Tibial artery (tissue), 4 donors: Measurements from ENCODE around the gene RBPJL.

Source experiments
- DNase-seq, 2 donors: peaks; one replicate each; pipeline ENCODE4 v3.0.0-alpha.2; 2019
- H3K27ac ChIP-seq, 2 donors: fragments of 200-600 bp; sonication (generic) in 1 of 2; 1 replicate in 1 of 2; 2 replicates in 1 of 2; pipeline ENCODE4 v1.5.1; 2018 to 2019; ENCODE audit warnings: mild to moderate bottlenecking in 1 of 2
- H3K27me3 ChIP-seq, 2 donors: fragments of 200-600 bp; sonication (generic) in 1 of 2; one replicate each; pipeline versions ENCODE4 v1.5.1 to v1.6.0; 2016 to 2019
- H3K36me3 ChIP-seq, 3 donors: fragments of 200-600 bp; sonication (generic) in 2 of 3; one replicate each; pipeline ENCODE4 v1.5.1; 2016 to 2019; ENCODE audit warnings: mild to moderate bottlenecking in 2 of 3
- H3K4me1 ChIP-seq, 4 donors: fragments of 200-600 bp; sonication (generic) in 2 of 4; 1 replicate in 3 of 4; 2 replicates in 1 of 4; pipeline ENCODE4 v1.5.1; 2016 to 2019
- H3K4me3 ChIP-seq, 2 donors: fragments of 200-600 bp; sonication (generic) in 1 of 2; 1 replicate in 1 of 2; 2 replicates in 1 of 2; pipeline ENCODE4 v1.5.1; 2018 to 2019; ENCODE audit warnings: mild to moderate bottlenecking in 2 of 2
- H3K9me3 ChIP-seq, 3 donors: fragments of 200-600 bp; sonication (generic) in 1 of 3; one replicate each; pipeline ENCODE4 v1.5.1; 2016 to 2019
- CTCF ChIP-seq, 2 experiments: fragments of 200-600 bp in 1 of 2; fragments of 450-650 bp in 1 of 2; IDR thresholded peaks; one replicate each; pipeline ENCODE4 v1.5.1; 2017 to 2019; ENCODE audit warnings: antibody characterized with exemption in 2 of 2, mild to moderate bottlenecking in 1 of 2, moderate library complexity in 1 of 2
- intact Hi-C: fragments of 100-400 bp; cut with DNase I; formaldehyde crosslinking; loops from one replicate; pipeline ENCODE4 v1.15.0; 2023; ENCODE audit warnings: low total_unique reads

The RBPJL gene

GRCh38 chr20:45288860-45289259, 17.8 kb upstream of the RBPJL start:
- H3K4me3 ChIP-seq: no peak overlapping the region
- peaks cover 0 to 11% (median 9%) of the 10 kb centered on the region in 4 donors for H3K4me1 ChIP-seq
- TF ChIP-seq CTCF (IDR thresholded peaks at IDR 0.05): no peak
- no peak for DNase-seq
- intact Hi-C loops: no loop called here
- no peaks in the 10 kb centered on the region for H3K9me3 ChIP-seq
- peaks cover 0 to 14% of the 10 kb centered on the region in 2 donors for H3K27me3 ChIP-seq
- no peak overlapping the region for H3K27ac ChIP-seq
- no peaks in the 10 kb centered on the region for H3K36me3 ChIP-seq

GRCh38 chr20:45289942-45290676, 16.5 kb upstream of the RBPJL start:
- H3K27ac ChIP-seq: no peak overlapping the region
- no peaks in the 10 kb centered on the region for H3K36me3 ChIP-seq
- H3K4me3 ChIP-seq: no peak overlapping the region
- no peak for TF ChIP-seq CTCF (IDR thresholded peaks at IDR 0.05)
- DNase-seq: no peak
- intact Hi-C loops: loop anchor here (10.0 kb wide), 1 partner anchor 245 kb away; no protein-coding TSS in a partner anchor
- no peaks in the 10 kb centered on the region for H3K9me3 ChIP-seq
- H3K4me1 ChIP-seq: peaks cover 0 to 15% (median 11%) of the 10 kb centered on the region in 4 donors
- H3K27me3 ChIP-seq: peaks cover 0 to 17% of the 10 kb centered on the region in 2 donors

GRCh38 chr20:45290677-45291355, 15.8 kb upstream of the RBPJL start:
- Histone ChIP-seq H3K4me1 (peaks cover 0 to 15% (median 11%) of the 10 kb centered on the region in 4 donors), H3K36me3 (no peaks in the 10 kb centered on the region), H3K27ac (no peak overlapping the region), H3K27me3 (peaks cover 0 to 17% of the 10 kb centered on the region in 2 donors), H3K9me3 (no peaks in the 10 kb centered on the region), H3K4me3 (no peak overlapping the region)
- DNase-seq: peak; percentile 84 to 85
- TF ChIP-seq CTCF (IDR thresholded peaks at IDR 0.05): peak; percentile 66 to 67
- intact Hi-C loops: loop anchor here (10.0 kb wide), 1 partner anchor 246 kb away; no protein-coding TSS in a partner anchor

- no peak for DNase-seq
- no peak overlapping the region for H3K27ac ChIP-seq
- intact Hi-C loops: loop anchor here (10.0 kb wide), 1 partner anchor 247 kb away; no protein-coding TSS in a partner anchor
- H3K9me3 ChIP-seq: no peaks in the 10 kb centered on the region
- no peak overlapping the region for H3K4me3 ChIP-seq
- peaks cover 0 to 20% of the 10 kb centered on the region in 2 donors for H3K27me3 ChIP-seq
- H3K4me1 ChIP-seq: peaks cover 0 to 15% (median 11%) of the 10 kb centered on the region in 4 donors
- no peaks in the 10 kb centered on the region for H3K36me3 ChIP-seq
- no peak for TF ChIP-seq CTCF (IDR thresholded peaks at IDR 0.05)
Measured at GRCh38 chr20:45291526-45291925, 15.1 kb upstream of the RBPJL start.

- no peak for TF ChIP-seq CTCF (IDR thresholded peaks at IDR 0.05)
- Histone ChIP-seq H3K27ac (no peak overlapping the region), H3K9me3 (no peaks in the 10 kb centered on the region), H3K27me3 (peaks cover 0 to 27% of the 10 kb centered on the region in 2 donors), H3K36me3 (no peaks in the 10 kb centered on the region), H3K4me3 (no peak overlapping the region), H3K4me1 (peaks cover 0 to 15% (median 11%) of the 10 kb centered on the region in 4 donors)
- no peak for DNase-seq
- intact Hi-C loops: loop anchor here (10.0 kb wide), 1 partner anchor 248 kb away; no protein-coding TSS in a partner anchor
Measured at GRCh38 chr20:45292343-45292742, 14.3 kb upstream of the RBPJL start.
